HG03342 (cell line): ENCODE data around the gene CLGN.

Source experiments
- ATAC-seq: cut with Tn5 transposase; IDR thresholded peaks from one replicate; pipeline ENCODE4 v1.9.1; 2021; ENCODE audit warnings: mild to moderate bottlenecking, moderate library complexity; ENCODE audit not compliant: unreplicated experiment

Gene CLGN

DNA sequence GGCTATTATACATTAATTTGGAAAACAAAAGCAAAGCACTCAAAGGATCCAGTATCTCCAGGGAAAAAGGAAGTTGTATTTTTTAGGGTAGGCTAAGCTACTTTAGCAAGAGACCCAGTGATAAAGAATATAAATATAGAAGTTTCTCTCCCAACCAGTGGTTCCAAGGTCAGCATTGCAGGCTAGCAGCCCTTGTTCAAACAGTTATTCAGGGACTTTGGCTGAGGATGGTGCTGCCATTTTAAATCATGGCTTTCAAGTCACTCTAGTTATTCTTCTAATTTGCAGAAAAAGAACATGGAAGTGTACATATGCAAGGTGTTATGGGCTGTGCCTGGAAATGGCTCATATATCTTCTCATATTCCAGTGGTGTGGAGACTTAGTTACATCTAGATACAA lies 44.7 kb downstream of the CLGN start:
- ATAC-seq: no peak

DNA sequence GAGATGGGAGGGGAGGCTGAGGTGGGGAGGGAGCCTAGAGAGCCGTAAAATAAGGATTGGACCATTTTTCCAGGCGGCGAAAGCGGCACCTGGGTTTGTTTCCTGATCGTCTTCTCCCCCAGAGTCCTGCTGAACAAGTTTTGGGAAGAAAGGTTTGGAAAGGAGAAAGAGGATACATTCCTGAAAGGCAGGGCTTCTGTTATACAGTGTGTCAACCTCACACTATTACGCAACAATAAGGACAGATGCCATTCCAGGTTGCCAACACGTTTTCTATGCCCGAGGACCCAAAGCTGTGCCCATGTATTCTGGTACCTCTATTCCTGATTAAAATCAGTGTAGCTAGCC lies 53.3 kb downstream of the CLGN start:
- ATAC-seq: no peak

DNA sequence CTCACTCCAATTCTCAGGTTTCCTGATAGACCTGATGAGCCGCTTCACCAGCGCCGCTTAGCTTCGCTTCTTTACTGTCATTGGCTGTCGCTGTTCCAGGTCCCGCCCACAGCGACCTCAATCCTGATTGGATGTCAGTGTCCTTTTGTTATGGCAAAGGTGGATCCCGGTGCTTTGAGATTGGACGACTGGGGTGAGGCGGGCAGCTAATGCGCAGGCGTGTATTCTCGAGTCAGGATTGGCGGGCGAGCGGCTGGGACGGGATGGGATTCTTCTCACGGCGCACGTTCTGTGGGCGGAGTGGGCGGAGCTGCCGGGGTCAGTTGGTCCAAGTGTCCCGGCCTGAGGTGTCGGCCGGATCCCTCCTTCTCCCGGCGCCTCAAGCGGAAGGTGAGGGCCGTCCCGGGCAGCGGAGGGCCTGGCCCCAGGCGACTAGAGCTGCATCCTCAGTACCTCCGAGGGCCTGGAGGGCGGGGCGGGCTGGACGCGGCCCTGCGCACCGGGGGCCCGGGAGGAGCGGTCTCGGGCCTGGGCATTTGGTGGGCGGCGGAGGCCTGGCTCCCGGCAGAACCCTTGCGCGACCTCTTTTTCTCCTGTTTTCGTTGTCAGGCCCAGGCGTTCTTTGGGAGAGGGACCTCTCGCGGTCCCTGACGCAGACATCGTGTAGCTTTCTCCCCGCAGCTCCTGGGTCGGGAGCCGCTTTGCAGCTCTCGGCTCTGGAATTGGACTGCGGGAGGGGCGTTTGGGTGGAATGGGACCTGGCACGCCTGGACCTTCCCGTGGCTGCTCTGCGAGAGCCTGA lies 53.9 kb downstream of the CLGN start, which contains the start of gene SCOC:
Gene SCOC, plus strand, starts transcription at position 319 of the 802 bp plus-strand sequence. CDS start 5,525 bp downstream, outside the sequence.
- peak; percentile 95 for ATAC-seq

DNA sequence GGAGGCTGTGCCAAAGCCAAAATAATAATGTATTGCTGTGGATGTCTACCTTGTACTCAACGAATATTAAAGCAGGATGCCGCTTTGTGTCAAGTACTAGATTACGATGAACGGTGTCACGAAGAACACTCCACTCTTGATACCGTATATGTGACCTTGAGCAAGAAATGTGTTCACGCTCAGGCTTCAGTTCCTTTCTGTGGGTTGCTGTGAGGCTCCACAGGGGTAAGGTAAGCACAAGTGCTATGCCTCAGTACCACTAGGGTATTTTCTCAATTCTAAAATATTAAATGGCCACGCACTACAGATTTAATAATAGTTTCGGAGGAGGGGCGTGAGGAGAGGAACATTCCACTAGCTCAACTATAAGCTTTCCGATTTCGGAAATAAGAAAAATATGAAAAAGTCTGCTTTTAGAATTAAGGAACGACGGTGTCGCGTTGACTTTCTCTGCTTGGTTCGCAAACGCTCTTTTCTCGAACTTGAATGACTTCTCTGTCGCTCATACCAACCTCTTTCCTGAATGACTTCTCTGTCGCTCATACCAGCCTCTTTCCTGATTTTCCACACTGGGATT lies 54.6 kb downstream of the CLGN start:
- ATAC-seq: peak; percentile 60

DNA sequence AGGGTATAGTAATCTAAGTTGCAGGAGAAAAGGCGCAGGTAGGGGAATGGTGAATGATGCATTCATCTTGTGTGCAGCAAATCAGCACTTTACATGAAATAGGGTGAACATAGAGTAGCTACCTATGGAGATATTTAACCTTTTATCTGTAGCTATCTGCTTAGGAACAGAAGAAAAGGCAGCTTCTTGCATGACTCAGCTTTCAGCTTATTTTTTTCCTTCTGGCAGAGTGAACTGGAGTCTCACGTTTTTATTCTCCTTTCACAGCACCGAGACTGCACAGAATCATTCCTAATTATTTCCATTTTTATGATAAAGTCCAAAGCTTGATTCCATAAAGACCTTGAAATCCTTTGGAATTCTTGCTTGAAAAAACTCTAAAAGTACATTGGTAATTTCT lies 58.8 kb downstream of the CLGN start:
- ATAC-seq: no peak

DNA sequence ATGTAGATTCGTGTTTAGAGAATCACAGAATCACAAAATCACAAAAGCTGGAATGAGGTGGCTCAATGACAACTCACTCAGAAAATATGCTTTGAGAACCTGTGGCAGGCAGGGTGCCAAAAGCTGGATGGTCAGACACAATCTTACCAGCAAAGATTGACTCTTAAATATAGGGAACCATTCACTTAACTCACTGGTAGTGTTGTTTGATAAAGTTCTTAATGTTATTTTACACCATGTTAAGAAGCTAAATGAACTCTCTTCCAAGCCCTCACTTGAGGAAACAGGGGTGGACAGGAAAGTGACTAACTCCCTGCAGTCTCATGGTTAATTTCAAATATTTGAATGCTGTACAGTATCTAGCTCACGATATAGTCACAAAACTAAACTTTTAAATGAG lies 59.7 kb downstream of the CLGN start:
- ATAC-seq: no peak

DNA sequence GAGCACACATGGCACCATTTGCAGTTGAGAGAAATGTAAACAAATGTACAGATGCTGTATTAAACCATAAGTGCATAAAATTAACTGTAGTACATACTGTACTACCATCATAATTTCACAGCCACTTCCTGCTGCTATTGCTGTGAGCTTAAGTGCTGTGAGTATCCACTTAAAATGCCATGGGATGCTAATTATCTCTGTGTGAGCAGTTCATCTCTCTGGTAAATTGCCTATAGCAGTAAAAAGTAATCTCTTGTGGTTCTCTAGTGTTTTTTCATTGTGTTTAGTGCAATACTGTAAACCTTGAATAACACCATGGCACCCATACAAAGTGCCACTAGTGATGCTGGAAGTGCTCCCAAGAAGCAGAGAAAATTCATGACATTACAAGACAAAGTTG lies 63.9 kb downstream of the CLGN start:
- no peak for ATAC-seq

DNA sequence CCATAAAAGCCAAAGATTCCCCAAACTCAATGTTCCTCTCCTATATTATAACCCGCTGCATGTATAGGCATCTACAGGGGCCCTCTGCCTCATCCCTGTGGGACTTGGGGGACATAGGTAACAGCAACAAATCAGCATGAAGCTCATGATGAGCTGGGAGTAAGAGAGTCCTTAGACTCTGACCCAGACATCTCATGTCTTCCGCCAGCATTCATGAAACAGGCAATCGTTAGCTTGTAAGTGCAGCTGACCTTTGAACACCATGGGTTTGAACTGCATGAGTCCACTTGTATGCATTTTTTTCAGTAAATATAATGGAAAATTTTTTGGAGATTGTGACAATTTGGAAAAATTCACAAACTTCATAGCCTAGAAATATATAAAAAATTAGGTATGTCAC lies 64.4 kb downstream of the CLGN start:
- ATAC-seq: no peak

DNA sequence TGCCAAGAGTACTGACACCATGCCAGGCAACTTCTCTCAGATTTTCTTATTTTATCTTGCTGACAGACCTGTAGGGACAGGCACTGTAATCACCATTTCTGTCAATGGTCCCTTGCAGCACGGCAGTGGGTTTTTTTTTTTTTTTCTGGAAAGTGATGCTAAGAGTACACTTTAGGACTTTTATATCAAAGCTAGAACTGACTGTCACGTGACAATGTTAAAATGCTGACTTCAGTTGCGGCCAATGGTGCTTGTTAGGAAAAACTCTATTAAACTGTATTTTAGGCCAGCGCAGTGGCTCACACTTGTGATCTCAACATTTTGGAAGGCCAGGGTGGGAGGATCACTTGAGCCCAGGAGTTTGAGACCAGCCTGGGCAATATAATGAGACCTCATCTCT lies 66.3 kb downstream of the CLGN start:
- no peak for ATAC-seq

DNA sequence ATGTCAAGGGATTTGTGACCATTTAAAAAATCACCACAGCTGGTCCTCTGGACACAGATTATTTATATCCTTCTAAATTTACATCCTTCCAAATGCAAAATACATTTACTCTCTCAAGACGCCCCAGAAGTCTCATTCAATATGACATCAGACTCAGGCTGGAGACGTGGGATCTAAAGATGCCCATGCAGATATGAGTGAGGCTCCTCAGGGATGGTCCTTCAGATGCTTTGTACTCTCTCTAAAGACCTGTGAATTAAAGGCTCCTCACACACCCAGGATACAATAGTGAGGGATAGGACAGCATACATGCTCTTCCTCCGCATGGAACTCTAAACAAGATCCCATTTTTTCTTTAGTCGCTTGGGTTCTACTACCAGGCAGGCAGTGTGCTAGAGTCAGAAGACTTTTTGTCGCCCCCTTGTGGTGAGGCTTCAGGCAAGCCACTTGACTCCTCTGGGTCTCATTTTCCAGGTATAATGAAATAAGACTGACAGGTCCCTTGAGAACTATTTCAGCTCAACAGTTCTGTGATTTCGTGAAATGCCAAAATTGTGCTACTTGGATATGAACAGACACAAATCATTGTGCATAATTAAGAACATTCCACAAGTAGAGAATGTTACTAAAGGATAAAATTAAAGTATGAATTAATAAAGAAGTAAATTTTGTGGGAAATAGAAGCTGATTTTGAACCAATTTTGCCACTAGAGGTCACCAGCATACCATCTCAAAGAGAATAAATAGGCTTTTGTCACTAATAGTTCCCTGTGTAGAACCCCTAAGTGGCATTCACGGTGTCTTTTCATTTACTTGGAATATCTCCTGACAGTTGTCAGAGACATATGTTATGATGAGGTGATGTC lies 67.7 kb downstream of the CLGN start:
- ATAC-seq: peak; percentile 98

DNA sequence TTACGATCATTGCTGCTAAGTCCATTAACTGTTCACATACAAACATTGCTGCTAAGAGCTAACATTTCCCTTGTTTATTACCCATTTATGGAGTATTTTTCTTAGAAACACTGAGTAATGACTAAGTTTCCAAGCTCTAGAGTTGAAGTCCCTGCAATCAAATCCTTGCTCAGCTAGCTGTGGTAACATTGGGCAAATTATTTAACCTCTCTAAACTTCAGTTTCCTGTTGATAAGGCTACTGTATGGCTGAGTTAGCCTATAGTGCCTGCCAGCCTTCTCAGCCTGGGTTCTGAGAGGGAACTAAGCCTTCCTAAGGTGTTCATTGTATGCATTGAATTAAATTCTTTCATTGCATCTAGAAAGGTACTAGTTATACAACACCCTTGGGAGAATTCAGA lies 69.2 kb downstream of the CLGN start:
- ATAC-seq: no peak

DNA sequence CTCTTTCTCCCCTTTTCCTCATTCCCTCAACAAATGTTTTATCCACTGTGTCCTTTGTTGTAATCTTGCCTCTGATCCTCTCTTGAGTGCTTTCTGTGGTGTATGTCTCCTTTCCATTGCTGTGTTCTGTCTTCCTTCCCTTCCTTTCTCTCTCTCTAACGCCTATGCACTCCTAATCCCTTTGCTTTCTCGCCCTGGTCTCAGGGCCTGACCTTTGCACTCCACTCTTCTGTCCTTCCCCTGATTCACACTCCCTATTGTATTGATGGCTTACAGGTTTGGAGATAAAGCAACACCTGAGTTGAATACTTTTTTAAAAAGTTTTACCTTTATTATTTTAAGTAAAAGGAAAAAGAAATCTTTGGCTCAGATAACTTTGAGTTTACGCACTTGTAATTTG lies 69.6 kb downstream of the CLGN start:
- ATAC-seq: no peak

DNA sequence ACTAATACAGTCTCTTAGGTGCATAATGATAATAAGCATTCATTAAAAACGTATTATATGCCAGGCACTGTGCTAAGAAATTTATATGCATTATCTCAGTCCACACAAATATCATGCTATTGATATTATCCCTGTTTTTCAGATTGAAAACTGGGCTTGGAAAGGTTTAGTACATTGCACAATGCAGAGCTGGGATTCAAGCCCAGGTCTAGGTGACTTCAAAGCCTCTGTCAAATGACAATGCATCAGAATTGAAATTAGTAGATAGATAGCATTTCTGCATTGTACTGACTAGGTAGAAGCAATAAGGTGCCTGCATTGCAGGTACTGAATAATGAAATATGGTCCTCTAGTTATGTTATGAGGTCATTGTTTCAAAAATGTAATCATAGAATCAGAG lies 72.2 kb downstream of the CLGN start:
- no peak for ATAC-seq

DNA sequence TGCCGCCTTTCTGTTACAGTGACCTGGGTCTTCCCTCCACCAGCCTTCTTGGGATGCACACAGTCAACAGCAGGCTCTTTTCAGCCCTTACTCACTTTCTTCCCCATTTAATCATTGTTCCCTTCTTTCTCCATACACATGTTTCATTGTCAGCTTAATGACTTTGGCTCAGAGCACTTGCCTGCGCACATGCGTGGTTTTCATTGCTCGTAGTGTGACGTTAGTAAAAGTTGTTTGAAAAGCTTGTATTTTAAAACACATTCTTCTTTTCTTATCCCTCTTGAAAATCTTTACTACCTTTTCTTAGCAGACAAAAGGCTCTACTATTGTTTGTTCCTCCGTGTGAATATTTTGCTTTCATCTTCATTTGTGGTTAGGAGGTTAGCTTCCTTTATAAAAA lies 73.7 kb downstream of the CLGN start:
- no peak for ATAC-seq

DNA sequence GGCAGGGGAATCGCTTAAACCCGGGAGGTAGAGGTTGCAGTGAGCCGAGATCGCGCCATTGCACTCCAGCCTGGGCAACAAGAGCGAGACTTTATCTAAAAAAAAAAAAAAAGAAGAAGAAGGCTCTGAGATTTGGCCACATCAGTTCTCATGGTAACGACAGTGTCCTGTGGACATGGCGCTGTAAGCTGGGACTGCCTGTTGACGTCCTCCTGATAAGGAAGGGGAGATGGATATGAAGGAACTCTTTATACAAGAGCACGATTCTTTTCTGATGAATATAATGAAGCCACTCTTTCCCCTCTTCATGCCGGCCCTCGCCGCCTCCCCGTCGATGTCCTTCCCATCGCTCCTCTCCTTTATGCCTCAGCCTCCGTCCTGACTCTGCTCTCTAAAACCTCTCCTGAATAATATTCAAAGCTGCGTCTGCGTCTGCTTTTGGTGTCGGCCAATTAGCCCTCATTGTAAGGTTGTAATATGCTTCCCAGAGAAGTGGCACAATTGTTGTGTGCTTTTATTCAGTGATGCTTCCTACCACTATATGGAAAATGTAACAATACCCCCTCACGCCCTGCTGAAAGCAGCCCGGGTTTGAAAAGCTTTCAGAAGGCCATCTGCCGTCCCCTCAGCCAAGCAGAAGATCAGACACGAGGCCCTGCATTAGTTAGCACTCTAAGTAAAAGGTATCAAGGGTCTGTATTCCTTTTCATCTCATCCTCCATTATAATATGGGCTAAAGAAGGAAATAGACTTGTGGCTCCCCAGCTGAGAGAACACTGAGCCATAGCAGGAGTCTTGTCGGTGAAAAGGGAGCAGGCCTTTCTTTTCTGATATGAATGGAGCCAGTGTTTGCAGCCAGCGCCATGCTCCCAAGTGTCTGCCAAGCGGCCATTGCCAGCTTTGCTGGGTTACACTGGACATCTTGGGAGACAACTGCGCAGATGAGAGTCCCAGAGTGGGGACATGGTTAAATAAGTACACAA lies 76.1 kb downstream of the CLGN start:
- ATAC-seq: no peak

DNA sequence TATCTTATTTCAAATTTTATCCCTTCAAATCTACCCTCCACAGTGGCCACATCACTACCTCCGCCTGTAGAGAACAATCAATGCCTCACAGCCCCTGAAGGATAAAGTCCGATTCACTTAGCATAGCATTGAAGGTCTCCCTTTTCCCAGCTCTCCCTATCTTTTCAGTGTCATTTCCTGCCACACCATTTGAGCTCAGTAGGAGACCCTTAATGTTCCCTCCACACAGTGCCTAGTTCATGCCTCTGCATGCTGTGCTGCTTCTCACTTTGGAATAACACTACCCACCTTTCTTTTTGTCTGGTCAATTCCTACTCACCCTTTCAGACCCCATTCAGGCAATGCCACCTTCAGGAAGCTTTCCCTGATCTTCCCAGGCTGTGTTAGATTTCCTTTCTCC lies 77.6 kb downstream of the CLGN start:
- no peak for ATAC-seq

DNA sequence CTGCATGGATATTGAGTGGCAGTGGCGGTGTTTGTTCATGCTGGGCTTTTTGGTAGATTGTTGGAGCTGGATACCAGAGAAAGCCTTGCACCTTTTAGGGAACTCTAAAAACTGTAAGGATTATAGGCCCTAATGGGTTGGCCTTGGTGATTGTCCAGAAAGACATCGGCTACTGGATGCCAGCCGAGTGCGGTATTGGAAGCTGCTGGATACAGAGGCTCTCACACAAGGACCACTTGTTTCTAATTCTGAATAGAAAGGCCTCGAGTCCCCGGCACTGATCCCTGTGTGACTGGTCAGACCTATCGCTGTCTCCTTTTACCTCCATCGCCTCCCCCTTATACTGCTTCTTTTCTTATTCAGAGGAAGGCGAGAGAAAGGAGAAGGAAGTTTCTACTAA lies 81.3 kb downstream of the CLGN start:
- ATAC-seq: no peak

DNA sequence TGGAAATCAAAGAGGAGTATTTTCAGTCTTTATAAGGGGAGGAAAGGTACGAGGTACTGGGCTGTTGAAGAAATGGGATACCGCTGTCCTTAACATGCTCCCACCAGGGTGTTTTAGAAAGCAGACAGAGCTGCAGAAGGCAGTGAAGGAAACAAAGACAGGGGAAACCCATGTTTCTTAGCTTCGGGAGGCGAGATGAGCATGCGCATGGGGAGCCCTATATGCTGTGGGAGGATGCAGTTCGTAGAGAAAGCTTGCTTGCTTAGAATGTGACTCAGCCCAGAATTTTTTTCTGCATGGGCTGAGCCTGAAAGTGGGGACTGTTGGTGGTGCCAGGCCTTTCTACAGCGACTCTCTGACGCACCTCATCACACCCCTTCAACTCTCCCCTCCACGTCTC lies 82.8 kb downstream of the CLGN start:
- ATAC-seq: no peak

DNA sequence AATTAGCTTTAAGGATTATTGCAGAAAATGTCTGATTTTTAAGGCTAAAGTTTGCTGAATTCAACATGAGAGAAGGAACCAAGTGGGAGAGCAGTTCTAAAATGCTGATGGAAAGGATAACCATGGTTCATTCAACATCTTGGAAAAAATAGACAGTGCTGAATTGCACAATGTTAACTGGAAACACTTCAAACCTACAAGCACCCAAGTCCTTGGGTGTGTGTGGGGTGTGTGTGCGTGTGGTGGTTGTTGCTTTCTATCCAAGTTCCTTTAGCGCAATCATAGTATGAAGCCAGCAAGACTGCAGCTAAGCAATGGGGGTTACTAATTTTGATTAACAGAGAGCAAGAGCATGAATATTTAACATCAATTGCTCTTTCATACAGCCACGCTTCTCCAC lies 83.3 kb downstream of the CLGN start:
- ATAC-seq: no peak

DNA sequence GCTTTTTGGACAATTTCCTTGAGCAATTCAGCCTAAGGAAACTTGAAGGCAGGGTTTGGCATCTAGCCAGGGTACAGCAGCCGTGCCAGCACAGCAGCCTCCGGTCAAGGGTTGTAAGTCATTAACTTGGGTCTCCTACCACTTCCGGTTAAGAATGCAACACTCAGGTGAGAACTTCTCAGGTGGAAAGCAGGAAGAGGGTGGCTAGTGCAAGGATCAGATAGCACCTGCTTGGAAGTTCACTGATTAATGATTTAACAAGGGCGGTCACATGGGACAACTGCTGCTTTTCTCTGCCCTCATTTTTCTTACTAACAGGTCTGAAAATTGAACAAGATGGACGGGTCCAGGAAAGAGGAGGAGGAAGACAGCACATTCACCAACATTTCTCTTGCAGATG lies 84.1 kb downstream of the CLGN start:
- ATAC-seq: peak; percentile 78

DNA sequence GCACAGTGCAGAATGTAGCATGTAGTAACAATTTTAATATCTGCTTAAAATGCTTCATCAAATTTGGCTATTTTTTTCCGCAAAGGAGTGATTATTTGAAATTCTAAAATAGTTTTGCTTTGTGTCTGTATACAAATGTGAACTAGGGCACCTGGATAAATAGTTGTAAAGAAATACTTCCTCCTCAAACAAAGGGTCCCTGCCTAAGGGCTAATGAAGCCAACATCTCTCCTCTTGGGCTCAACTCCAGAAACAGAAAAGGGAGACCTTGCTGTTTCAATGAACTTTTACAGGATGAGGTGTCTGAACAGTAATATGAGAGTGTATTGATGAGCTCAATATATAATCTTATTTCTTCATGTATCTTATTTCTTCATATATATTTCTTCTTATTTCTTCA lies 84.8 kb downstream of the CLGN start:
- no peak for ATAC-seq
